ENCODE measurements around the gene VWA5B2.

DNA sequence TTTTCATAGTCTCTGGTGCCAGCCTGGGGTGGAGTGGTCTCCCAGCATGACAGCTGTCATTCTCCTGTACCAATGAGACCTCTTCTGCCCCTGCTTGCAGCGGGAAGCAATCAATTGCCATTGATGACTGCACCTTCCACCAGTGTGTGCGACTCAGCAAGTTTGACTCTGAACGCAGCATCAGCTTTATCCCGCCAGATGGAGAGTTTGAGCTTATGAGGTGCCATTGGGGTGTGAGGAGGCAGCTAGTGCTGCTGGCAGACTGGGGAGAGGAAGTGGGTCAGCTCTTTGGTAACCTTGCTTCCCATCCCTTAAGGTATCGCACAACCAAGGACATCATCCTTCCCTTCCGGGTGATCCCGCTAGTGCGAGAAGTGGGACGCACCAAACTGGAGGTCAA is 47.8 kb upstream of the VWA5B2 start:
- TF ChIP-seq, protein P1, sequence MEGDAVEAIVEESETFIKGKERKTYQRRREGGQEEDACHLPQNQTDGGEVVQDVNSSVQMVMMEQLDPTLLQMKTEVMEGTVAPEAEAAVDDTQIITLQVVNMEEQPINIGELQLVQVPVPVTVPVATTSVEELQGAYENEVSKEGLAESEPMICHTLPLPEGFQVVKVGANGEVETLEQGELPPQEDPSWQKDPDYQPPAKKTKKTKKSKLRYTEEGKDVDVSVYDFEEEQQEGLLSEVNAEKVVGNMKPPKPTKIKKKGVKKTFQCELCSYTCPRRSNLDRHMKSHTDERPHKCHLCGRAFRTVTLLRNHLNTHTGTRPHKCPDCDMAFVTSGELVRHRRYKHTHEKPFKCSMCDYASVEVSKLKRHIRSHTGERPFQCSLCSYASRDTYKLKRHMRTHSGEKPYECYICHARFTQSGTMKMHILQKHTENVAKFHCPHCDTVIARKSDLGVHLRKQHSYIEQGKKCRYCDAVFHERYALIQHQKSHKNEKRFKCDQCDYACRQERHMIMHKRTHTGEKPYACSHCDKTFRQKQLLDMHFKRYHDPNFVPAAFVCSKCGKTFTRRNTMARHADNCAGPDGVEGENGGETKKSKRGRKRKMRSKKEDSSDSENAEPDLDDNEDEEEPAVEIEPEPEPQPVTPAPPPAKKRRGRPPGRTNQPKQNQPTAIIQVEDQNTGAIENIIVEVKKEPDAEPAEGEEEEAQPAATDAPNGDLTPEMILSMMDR (IDR thresholded peaks at IDR 0.05): no peak
- TF ChIP-seq POLR2A (IDR thresholded peaks at IDR 0.05): no peak
